Esophagus muscularis mucosa (tissue), 4 donors: Measurements from ENCODE around the gene ATP6V0E1.

Experiments used
- CTCF ChIP-seq, 3 experiments: fragments of 200-600 bp in 2 of 3; fragments of 450-650 bp in 1 of 3; sonication (generic) in 2 of 3; IDR thresholded peaks; one replicate each; pipeline ENCODE4 v1.5.1; 2017 to 2019; ENCODE audit warnings: antibody characterized with exemption in 3 of 3, mild to moderate bottlenecking in 2 of 3, moderate library complexity in 1 of 3
- EP300 ChIP-seq: sonication (generic); formaldehyde crosslinking; IDR thresholded peaks from one replicate; pipeline ENCODE4 v1.6.1; 2017; ENCODE audit warnings: antibody characterized with exemption
- POLR2A ChIP-seq: fragments of 450-650 bp; IDR thresholded peaks from one replicate; pipeline ENCODE4 v1.6.1; 2017; ENCODE audit warnings: antibody characterized with exemption, moderate library complexity, mild to moderate bottlenecking, low read depth
- POLR2AphosphoS5 ChIP-seq, 2 donors: sonication (generic); formaldehyde crosslinking; IDR thresholded peaks; one replicate each; pipeline ENCODE4 v1.6.1; 2017; ENCODE audit warnings: antibody characterized with exemption in 2 of 2

GRCh38 chr5:173075970-173076369, 92.4 kb downstream of the ATP6V0E1 start:
- TF ChIP-seq POLR2AphosphoS5 (IDR thresholded peaks at IDR 0.05) (no peak), CTCF (IDR thresholded peaks at IDR 0.05) (no peak), POLR2A (no peak), EP300 (no peak)
